Measurements from ENCODE around the gene KCNQ4. TPM values are rescaled to one million over a fixed set of nuclear protein-coding genes. Genes with fewer than 3 reads are reported as not detected.

Gene KCNQ4
- total and polyA plus RNA-seq, 2 donors (not counting 1 experiment from before 2014, with no cell fraction given): 0.16 to 0.20 TPM

- H3K27me3 ChIP-seq (replicated peaks in 1 of 4; ENCODE audit: control extremely low read depth in 1 of 4, control insufficient read depth in 3 of 4, insufficient read depth in 4 of 4, low read length in 3 of 4): peaks cover 0 to 14% (median 0%) of the 10 kb centered on the region in 4 experiments
- ChIA-PET POLR2A (no interaction called here), CTCF (no interaction called here)
- H3K4me2 ChIP-seq (replicated peaks; ENCODE audit: low read depth, low read length, poor library complexity, severe bottlenecking): no peak overlapping the region
- Mint-ChIP-seq H3K4me3 (no peak overlapping the region), H3K27me3 (peaks cover 22% of the 10 kb centered on the region), H3K9me3 (ENCODE audit: insufficient read depth) (peaks cover 2% of the 10 kb centered on the region), H3K4me1 (no peaks in the 10 kb centered on the region), H3K27ac (no peak overlapping the region)
- no peak overlapping the region for H2AFZ ChIP-seq (ENCODE audit: insufficient read depth, low read depth, low read length, poor library complexity, severe bottlenecking)
- ATAC-seq (ENCODE audit: low read depth): no peak
- no peaks in the 10 kb centered on the region for H4K20me1 ChIP-seq (ENCODE audit: control insufficient read depth, insufficient read depth, low read length, poor library complexity, severe bottlenecking)
- H3K79me2 ChIP-seq (ENCODE audit: control insufficient read depth, insufficient read depth, low read length): no peaks in the 10 kb centered on the region
- no peaks in the 10 kb centered on the region for H3K36me3 ChIP-seq (replicated peaks in 1 of 2; ENCODE audit: control extremely low read depth in 1 of 2, control insufficient read depth in 1 of 2, extremely low read depth in 1 of 2, insufficient read depth in 2 of 2, low read length in 1 of 2)
- H3K27ac ChIP-seq (ENCODE audit: low read length in 2 of 2): no peak overlapping the region
- H3K9ac ChIP-seq (ENCODE audit: low read length): no peak overlapping the region
- TF ChIP-seq EZH2 (IDR thresholded peaks at IDR 0.05; ENCODE audit: borderline replicate concordance, insufficient read depth, low read depth, low read length, poor library complexity, severe bottlenecking) (no peak), CTCF (IDR thresholded peaks at IDR 0.05) (no peak)
- 90% methylated on average over 60 of the region's 60 CpGs for WGBS (ENCODE audit: insufficient coverage)
- peaks cover 0 to 12% (median 0%) of the 10 kb centered on the region in 3 donors for H3K9me3 ChIP-seq (ENCODE audit: control extremely low read depth in 1 of 3, control insufficient read depth in 2 of 3, insufficient read depth in 1 of 3, low read length in 2 of 3)
- no peak overlapping the region for H3K4me3 ChIP-seq (ENCODE audit: control extremely low read depth in 1 of 5, extremely low read depth in 1 of 5, insufficient read depth in 1 of 5, low read depth in 2 of 5, low read length in 4 of 5)
- no peaks in the 10 kb centered on the region for H3K4me1 ChIP-seq (ENCODE audit: control insufficient read depth in 2 of 2, insufficient read depth in 2 of 2, low read length in 2 of 2)
- DNase-seq: no peak
- intact Hi-C loops (cut with micrococcal nuclease): no loop called here
These were observed 54.7 kb downstream of the KCNQ4 start for GRCh38 chr1:40838045-40838979.

Data from B cell (primary cell).